ENCODE data around the gene GIPC1.

Gene GIPC1

DNA sequence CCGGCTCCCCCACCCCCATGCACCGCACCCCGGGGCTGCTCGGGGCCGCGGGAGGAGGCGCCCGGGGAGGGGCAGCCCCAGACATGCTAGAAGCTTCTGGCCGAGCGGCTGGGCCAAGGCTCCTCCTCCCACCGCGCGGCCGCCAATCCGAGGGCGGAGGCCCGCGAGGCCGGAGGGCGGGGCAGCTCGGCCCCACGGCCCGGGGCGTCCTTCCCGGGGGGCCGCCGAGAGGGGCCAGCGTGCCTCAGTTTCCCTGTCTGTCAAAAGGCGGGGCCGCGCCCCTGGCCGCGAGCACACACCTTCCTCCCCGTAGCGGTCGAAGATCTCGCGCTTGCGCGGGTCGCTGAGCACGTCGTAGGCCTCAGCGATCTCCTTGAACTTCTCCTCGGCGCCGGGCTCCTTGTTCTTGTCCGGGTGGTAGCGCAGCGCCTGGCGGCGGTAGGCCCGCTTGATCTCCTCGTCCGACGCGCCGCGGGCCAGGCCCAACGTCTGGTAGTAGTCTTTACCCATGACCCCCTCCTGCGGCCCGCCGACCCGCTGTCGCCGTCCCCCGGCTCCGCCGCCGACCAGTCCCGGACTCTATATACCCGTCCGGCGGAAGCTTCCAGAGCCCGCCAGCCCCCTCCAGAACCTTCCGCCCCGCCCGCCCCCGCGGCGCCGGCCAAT is 22.0 kb upstream of the GIPC1 start, which contains the start of gene DNAJB1:
Gene DNAJB1 (minus strand): TSS at position 558 of the 666 bp plus-strand sequence. CDS start 48 bp downstream, at position 510.
- peak; percentile 78 for DNase-seq (ENCODE audit: low read depth)
- TF ChIP-seq, protein P1, sequence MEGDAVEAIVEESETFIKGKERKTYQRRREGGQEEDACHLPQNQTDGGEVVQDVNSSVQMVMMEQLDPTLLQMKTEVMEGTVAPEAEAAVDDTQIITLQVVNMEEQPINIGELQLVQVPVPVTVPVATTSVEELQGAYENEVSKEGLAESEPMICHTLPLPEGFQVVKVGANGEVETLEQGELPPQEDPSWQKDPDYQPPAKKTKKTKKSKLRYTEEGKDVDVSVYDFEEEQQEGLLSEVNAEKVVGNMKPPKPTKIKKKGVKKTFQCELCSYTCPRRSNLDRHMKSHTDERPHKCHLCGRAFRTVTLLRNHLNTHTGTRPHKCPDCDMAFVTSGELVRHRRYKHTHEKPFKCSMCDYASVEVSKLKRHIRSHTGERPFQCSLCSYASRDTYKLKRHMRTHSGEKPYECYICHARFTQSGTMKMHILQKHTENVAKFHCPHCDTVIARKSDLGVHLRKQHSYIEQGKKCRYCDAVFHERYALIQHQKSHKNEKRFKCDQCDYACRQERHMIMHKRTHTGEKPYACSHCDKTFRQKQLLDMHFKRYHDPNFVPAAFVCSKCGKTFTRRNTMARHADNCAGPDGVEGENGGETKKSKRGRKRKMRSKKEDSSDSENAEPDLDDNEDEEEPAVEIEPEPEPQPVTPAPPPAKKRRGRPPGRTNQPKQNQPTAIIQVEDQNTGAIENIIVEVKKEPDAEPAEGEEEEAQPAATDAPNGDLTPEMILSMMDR (IDR thresholded peaks at IDR 0.05; ENCODE audit: insufficient read depth, low read depth, low read length, missing control alignments): no peak
- H3K4me3 ChIP-seq (ENCODE audit: low read length): peak within 1 kb of the TSS; percentile 88

DNA sequence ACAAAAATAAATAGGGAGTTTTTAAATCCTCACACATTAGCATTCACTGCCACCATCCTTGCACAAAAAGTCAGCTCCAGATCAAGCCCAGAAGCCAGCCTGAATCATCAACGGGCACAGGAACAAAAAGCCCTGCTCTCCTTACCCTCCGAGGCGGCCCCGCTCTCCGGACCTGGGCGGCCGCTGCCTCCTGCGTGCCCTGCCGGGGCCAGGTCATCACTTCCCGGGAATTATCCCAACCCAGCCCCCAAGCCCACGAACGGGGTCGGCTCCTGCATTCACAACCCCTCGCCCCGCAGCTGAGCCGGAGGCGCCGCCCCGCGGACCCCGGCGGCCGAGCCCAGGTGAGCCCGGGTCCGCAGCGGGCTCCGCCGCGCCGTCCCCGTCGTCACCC is 21.5 kb upstream of the GIPC1 start:
- DNase-seq (ENCODE audit: low read depth): no peak
- peak overlapping the region; percentile 88 for H3K4me3 ChIP-seq (ENCODE audit: low read length)

DNA sequence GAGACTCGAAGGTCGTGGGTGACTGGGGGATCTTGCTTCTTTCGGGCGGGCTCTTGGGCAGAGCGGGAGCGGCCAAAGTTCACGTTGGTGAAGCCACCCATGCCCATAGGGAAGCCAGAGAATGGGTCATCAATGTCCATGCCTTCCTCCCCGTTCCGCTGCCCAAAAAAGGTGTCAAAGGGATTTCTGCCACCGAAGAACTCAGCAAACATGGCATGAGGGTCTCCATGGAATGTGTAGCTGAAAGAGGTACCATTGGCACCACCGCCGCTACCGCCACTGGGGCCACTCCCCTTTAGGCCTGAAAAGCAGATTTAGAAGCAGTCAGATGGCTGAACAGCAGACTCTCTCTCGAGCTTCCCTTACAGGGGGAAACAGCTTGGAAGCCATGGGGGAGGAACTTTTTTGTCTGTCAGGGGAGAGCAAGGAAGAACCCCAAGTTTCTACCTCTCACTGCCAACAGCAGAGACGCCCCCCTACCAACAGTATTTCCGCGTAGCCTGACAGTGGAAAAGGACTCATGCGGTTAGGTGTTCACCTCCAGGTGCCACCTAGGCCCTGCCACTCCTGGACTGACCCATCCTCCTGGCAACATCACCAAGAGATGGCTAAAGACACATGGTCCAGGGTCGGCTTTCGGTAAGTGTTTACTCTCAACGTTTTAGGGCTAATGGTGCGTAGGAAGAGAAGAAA is 21.0 kb upstream of the GIPC1 start:
- DNase-seq (ENCODE audit: low read depth): no peak
- peak overlapping the region; percentile 88 for H3K4me3 ChIP-seq (ENCODE audit: low read length)
- TF ChIP-seq, protein P1 (IDR thresholded peaks at IDR 0.05; ENCODE audit: insufficient read depth, low read depth, low read length, missing control alignments): no peak

More for the DNA sequence above, 21.5 kb upstream of the GIPC1 start:
- TF ChIP-seq, protein P1 (IDR thresholded peaks at IDR 0.05; ENCODE audit: insufficient read depth, low read depth, low read length, missing control alignments): no peak

DNA sequence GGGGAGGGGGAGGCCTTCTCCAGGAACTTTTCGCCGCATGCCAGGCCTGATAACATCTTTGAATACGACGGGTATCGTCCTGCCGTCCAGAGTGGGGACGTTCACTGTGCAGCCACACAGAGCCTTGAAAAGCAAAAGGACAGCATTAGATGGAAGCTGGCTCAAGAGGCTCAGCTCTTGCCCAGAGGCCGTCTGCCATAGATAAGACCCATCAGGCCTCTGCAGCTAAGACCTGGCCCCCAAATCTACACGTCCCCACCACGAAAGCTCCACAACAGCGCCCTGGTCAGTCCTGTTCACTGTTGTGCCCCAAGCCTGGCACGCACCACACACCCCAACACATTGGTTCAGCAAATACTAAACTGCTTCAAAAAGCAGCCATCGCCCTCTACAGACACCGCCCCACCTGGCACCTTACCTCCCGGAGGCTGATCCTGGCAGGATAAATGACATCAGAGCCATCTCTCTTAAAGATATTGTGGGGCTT is 20.2 kb upstream of the GIPC1 start:
- DNase-seq (ENCODE audit: low read depth): no peak

DNA sequence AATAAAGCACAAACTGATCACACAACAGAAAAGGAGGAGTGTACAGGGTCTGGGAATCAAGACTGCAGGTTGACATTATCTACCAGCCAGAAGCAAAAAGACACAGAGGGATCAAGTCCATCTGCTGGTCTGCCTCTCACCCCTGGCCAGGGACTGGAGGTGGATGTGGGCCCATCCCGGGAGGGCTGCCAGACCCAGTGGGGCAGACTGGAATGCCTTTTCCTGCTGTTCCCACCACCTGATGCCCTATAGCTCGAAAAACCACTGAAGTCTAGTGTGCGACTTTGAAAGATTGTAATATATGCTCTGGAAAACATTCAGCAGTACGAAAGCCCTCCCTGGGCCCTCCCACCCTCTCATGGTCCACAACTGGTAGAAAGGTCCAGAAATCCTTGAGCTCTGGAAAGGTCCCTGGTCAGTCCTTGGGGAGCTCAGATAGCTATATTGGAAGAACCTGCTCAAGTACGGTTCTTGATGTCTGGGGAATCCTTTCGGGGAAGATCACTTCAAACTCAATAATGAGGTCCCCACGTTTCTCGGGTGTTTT is 19.6 kb upstream of the GIPC1 start:
- no peak for DNase-seq (ENCODE audit: low read depth)
- TF ChIP-seq, protein P1 (IDR thresholded peaks at IDR 0.05; ENCODE audit: insufficient read depth, low read depth, low read length, missing control alignments): no peak
- H3K4me3 ChIP-seq (ENCODE audit: low read length): peak overlapping the region; percentile 88

More for the DNA sequence above, 20.2 kb upstream of the GIPC1 start:
- H3K4me3 ChIP-seq (ENCODE audit: low read length): peak overlapping the region; percentile 88
- TF ChIP-seq, protein P1 (IDR thresholded peaks at IDR 0.05; ENCODE audit: insufficient read depth, low read depth, low read length, missing control alignments): peak; percentile 32

DNA sequence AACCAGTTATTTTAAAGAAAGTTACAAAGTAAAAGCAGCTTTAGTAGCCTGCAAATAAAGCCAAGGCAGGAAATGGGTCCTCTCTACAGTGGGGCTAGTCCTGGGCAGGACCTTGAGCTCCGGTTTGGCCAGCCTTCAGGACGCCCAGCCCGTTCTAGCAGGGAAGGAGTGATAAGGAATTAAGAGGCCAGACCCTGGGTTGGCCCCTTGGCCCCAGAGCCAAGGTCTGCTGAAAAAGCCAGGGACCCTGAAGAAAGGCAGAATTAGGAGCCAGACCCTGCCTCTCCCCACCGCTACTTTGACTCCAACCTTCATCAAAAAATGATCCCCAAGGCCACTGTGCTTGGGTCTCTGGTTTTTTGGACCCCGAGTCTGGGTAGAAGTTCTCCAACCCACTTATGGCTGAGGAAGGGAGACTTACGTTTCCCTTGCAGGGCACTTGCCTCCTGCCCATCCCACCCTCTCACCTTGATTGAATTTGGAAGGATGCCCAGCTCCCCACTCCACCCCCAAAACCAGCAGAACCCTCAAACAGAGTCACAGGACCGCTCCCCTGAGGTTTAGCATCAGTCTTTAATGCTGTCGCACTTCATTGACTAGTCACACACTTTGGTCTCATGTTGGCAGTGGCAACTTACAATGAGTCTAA is 18.4 kb upstream of the GIPC1 start:
- no peak for DNase-seq (ENCODE audit: low read depth)
- H3K4me3 ChIP-seq (ENCODE audit: low read length): no peak overlapping the region
- TF ChIP-seq, protein P1 (IDR thresholded peaks at IDR 0.05; ENCODE audit: insufficient read depth, low read depth, low read length, missing control alignments): no peak

Data from epithelial cell of esophagus (primary cell).